ENCODE measurements around the gene ARHGAP44.

The ARHGAP44 gene

GRCh38 chr17:12887088-12887487, 97.8 kb downstream of the ARHGAP44 start:
- in situ Hi-C loops (cut with MboI; ENCODE audit: low sequenced_read_pairs) = no loop called here

DNA sequence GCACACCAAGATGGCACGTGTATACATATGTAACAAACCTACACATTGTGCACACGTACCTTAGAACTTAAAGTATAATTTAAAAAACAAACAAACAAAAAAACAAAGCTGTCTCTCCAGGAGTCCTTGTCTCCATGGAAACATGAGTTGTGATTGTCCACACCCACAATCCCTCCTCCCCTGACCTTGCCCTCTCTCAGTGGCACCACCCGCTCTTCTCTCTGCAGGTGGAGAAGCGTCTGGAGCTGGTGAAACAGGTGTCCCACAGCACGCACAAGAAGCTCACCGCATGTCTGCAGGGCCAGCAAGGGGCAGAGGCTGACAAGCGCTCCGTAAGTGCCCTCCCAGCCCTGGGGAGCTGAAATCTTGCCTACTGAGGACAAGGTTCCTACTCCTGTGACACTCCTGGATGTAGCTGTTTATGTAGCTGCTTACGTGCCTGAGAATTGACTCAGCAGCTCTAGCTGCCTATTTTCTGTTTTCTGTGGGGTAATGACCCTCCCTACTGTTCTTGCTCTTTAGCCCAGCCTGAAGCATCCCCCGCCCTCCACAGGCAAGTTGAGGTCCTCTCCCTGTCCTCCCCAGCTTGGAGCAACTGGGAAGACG, 107.0 kb downstream of the ARHGAP44 start:
- in situ Hi-C loops (cut with MboI; ENCODE audit: low sequenced_read_pairs) = no loop called here

DNA sequence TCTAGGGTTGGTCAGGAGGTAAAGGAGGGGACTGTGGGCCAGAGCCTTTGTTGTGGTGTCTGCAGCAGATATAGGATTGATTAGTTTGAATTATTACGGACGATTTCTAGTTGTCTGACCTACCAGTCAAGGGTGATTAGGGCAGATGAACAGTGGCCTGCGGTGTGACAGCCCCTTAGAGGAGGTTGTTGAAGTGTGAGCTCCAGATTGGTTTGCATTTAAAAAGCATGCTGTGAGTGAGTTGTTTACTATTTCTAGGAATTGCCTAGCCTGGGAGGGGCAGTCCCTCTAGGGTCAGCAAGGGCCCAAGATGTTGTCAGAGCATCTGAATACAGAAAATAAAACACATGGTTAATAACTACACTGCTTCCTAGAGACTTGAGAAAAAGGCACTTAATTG, 108.8 kb downstream of the ARHGAP44 start:
- in situ Hi-C loops (cut with MboI; ENCODE audit: low sequenced_read_pairs) = no loop called here

- in situ Hi-C loops (cut with MboI; ENCODE audit: low sequenced_read_pairs) = no loop called here
These were observed 110.3 kb downstream of the ARHGAP44 start for GRCh38 chr17:12899604-12900003.

DNA sequence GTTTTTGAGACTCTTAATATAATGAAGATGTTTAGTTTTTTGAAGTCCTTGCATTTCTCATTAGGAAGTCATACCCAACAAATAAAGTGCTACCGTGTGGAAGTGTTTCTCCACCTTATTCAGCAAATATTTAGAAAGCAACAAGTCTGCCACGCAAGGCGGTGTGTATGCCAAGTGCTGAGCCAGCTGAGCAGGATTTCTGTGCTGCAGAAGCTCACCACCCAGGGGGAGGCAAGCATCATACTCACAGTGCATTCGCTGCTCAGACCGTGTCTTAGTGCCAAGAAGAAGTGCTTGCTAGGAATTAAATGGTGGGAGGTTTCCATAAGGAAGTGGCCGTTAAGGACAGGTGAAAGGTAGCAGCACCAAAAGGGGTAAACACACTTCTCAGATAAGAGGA, 111.2 kb downstream of the ARHGAP44 start:
- in situ Hi-C loops (cut with MboI; ENCODE audit: low sequenced_read_pairs) = no loop called here

- in situ Hi-C loops (cut with MboI; ENCODE audit: low sequenced_read_pairs) = no loop called here
These were observed 112.7 kb downstream of the ARHGAP44 start for GRCh38 chr17:12902046-12902445.

GRCh38 chr17:12907477-12907876, 118.2 kb downstream of the ARHGAP44 start:
- in situ Hi-C loops (cut with MboI; ENCODE audit: low sequenced_read_pairs) = no loop called here

DNA sequence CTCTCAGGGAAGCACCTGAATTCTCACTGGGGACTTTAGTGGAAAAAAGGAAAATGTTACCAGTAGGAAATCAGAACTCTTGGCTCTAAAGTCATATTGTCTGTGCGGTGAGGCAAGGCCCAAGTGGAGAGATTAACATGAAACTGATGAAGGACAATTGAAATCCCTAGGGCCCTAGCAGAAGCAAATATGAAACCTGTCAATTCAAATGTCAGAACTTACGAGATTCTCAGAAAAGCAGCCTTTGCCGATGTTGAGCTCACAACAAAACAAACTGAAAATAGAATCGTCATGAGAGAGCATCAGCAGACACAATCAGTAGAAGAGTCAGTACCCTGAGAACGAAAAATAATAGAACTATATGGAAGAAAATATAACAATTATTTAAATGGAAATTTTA, 119.7 kb downstream of the ARHGAP44 start:
- in situ Hi-C loops (cut with MboI; ENCODE audit: low sequenced_read_pairs) = no loop called here

- in situ Hi-C loops (cut with MboI; ENCODE audit: low sequenced_read_pairs) = no loop called here
These were observed 120.2 kb downstream of the ARHGAP44 start for GRCh38 chr17:12909511-12909910.

- in situ Hi-C loops (cut with MboI; ENCODE audit: low sequenced_read_pairs) = no loop called here
These were observed 121.9 kb downstream of the ARHGAP44 start for GRCh38 chr17:12911239-12911638.

GRCh38 chr17:12917399-12917798, 128.1 kb downstream of the ARHGAP44 start:
- in situ Hi-C loops (cut with MboI; ENCODE audit: low sequenced_read_pairs) = no loop called here

- in situ Hi-C loops (cut with MboI; ENCODE audit: low sequenced_read_pairs) = no loop called here
These were observed 128.8 kb downstream of the ARHGAP44 start for GRCh38 chr17:12918142-12918541.

- in situ Hi-C loops (cut with MboI; ENCODE audit: low sequenced_read_pairs) = no loop called here
These were observed 132.8 kb downstream of the ARHGAP44 start for GRCh38 chr17:12922120-12922519.

DNA sequence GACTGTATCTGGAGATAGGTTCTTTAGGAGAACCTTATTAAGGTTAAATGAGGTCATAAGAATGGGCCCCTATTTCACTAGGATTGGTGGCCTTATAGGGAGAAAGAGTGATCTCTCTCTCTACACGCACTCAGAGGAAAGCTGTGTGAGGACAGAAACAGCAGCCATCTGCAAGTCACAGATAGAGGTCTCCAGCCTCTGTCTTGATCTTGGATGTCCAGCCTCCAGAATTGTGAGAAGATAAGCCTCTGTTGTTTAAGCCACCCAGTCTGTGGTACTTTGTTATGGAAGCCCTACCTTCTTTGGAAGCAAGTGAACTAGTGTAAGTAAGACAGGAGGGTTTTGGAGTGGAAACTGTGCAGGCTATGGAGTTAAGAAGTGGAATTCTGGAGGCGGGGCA, 135.3 kb downstream of the ARHGAP44 start:
- in situ Hi-C loops (cut with MboI; ENCODE audit: low sequenced_read_pairs) = no loop called here

- in situ Hi-C loops (cut with MboI; ENCODE audit: low sequenced_read_pairs) = no loop called here
These were observed 137.7 kb downstream of the ARHGAP44 start for GRCh38 chr17:12927001-12927400.

GRCh38 chr17:12927541-12928425, 138.5 kb downstream of the ARHGAP44 start:
- in situ Hi-C loops (cut with MboI; ENCODE audit: low sequenced_read_pairs) = no loop called here

DNA sequence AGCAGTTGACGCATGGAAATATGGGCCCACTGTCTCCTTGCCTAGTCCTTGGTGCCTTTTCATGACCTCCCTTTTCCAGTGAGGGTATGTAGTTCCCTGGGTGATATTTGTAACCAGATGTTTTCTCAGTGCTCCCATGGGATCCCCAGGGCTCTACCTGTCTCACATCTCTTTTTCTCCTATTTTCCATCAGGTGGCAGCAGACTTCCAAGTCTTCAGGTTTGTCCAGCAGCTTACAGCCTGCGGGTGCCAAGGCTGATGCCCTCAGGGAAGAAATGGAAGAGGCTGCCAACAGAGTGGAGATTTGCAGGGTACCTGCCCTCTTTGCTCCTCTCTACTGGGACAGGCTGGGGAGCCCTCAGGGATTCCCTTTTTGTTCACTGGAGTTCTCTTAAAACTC, 139.4 kb downstream of the ARHGAP44 start:
- in situ Hi-C loops (cut with MboI; ENCODE audit: low sequenced_read_pairs) = no loop called here

GRCh38 chr17:12936501-12936900, 147.2 kb downstream of the ARHGAP44 start:
- in situ Hi-C loops (cut with MboI; ENCODE audit: low sequenced_read_pairs) = no loop called here

- in situ Hi-C loops (cut with MboI; ENCODE audit: low sequenced_read_pairs) = no loop called here
These were observed 151.4 kb downstream of the ARHGAP44 start for GRCh38 chr17:12940699-12941098.

DNA sequence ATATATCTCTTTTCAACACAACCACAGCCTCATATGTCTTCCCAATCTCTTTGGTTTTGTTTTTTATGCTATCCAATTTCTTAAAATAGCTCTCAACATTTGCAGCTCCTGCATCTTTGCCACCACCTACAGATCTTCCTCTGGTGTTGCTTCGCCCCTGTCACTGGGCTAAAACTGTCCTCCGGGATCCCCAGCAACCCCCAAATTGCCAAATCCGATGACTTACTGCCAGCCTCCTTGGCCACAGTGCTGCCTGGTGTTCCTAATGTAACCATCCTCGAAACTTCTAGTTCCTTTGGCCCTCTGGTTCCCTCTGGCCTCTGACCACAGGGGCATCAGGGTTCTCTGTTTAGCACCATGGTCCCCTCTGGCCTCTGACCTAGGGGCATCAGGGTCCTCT, 157.7 kb downstream of the ARHGAP44 start:
- in situ Hi-C loops (cut with MboI; ENCODE audit: low sequenced_read_pairs) = no loop called here

GRCh38 chr17:12952012-12952411, 162.7 kb downstream of the ARHGAP44 start:
- in situ Hi-C loops (cut with MboI; ENCODE audit: low sequenced_read_pairs) = no loop called here

DNA sequence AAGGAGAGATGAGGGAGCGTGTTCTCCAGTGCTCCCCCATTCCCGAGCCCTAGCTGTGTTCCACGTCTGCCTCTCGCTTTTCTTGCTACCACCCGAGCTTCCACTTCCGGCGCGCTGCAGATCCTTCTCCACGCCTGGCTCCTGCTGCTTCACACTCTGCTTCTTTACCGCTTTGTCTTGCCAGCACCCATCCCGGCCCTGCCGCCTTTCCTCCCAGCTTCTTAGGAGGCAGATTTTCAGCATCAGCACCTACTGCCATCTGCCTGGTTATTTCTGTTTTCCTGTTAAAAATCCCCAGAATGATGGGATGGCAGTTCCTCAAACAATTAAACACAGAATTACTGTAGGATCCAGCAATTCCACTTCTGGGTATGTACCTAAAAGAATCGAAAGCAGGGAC, 163.9 kb downstream of the ARHGAP44 start:
- in situ Hi-C loops (cut with MboI; ENCODE audit: low sequenced_read_pairs) = no loop called here

Measured in HL-60/S4 treated with retinoic acid at 250 ng/mL for 4 days and 3 days (cell line).